ENCODE results near the gene NRG2.
A peak's percentile ranks its signal among the peaks of the same experiment; 100 is the strongest.

NRG2 gene

DNA sequence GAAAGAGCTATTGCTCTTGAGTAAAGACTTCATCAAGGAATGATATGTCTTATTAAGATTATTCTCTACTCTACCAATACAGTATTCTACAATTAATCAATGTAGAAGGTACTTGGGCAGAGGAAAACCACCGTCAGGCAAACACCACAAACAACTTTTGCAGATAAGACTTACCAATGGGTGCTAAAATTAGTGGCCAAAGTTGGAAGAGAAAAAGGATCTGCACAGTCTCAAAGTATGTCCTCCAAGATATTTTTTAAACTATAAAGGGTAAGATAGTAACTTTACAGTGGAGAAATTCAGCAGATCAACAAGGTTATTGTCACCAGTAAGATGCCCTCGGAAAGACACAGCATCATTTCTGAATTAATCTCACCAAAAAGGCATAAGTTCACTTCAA lies 38.9 kb downstream of the NRG2 start:
- DNase-seq (ENCODE audit: insufficient read length) (no peak), FAIRE-seq (peak; percentile 44)
- TF ChIP-seq POLR2AphosphoS5 (IDR thresholded peaks at IDR 0.05; ENCODE audit: low read depth, low read length) (no peak), TAF1 (IDR thresholded peaks at IDR 0.05; ENCODE audit: borderline replicate concordance, low read depth, low read length) (no peak), POLR2A (IDR thresholded peaks at IDR 0.05; ENCODE audit: low read depth, low read length) (no peak)

DNA sequence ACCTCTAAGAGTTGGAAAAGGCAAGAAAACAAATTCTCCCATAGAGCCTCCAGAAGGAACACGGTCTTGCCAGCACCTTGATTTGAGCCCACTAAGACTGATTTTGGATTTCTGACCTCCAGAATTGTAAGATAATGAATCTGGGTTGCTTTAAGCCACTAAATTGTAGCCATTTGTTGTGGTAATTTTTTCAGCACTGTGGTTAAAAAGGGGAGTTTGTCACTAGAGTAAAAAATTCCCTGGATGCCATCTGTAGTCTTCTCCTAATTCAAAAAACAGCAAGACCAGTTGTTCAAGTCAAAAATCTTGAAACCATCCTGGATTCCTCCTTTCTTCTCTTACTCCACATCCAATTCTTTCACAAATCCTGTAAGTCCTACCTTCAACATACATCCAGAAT lies 39.6 kb downstream of the NRG2 start:
- DNase-seq (ENCODE audit: insufficient read length), result no peak
- peak; percentile 66 for FAIRE-seq
- TF ChIP-seq POLR2AphosphoS5 (IDR thresholded peaks at IDR 0.05; ENCODE audit: low read depth, low read length), result no peak
- TF ChIP-seq TAF1 (IDR thresholded peaks at IDR 0.05; ENCODE audit: borderline replicate concordance, low read depth, low read length), result no peak
- no peak for TF ChIP-seq POLR2A (IDR thresholded peaks at IDR 0.05; ENCODE audit: low read depth, low read length)

DNA sequence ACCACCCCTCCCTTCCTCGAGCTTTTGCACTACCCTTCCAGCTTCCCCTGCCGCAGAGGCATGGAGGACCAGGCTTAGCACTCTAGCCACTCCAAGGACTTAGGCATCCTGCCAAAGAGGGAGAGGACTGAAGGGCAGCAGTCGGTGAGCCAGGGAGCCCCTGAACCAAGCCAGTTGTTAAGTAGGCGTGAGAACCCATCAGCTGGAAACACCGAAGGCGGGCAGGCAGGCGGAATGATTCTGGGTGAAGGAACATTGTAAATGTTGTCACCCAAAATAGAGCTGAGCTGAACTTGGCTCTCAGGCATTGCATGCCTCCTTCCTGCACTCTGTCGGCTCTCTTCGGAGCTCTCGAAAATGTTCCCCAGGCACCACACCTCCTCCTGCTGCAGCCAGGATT lies 42.8 kb downstream of the NRG2 start:
- DNase-seq (ENCODE audit: insufficient read length) (no peak), FAIRE-seq (no peak)

DNA sequence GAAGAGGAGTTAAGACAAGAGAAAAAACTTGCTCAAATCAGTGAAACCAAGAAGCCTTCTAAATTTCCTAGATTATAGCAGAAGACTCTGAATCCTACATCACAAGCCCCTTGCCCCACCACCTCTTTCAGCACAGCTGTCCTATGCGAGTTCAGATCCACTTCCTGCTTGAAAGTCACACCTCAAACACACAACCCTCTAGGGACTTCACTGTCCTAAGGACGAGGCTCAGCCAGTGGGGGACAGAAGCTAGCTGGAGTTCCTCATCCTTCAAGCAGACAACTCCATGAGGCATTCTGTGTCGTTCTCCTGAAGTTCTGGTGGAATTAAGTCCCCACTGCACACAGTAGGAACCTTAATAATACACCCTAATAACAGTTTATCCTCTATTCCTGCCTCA lies 44.3 kb downstream of the NRG2 start:
- TF ChIP-seq POLR2A (IDR thresholded peaks at IDR 0.05; ENCODE audit: low read depth, low read length), result no peak
- TF ChIP-seq POLR2AphosphoS5 (IDR thresholded peaks at IDR 0.05; ENCODE audit: low read depth, low read length), result no peak
- DNase-seq (ENCODE audit: insufficient read length) (no peak), FAIRE-seq (no peak)

More for the DNA sequence above, 42.8 kb downstream of the NRG2 start:
- TF ChIP-seq POLR2A (IDR thresholded peaks at IDR 0.05; ENCODE audit: low read depth, low read length) (no peak), TAF1 (IDR thresholded peaks at IDR 0.05; ENCODE audit: borderline replicate concordance, low read depth, low read length) (no peak), POLR2AphosphoS5 (IDR thresholded peaks at IDR 0.05; ENCODE audit: low read depth, low read length) (no peak)

DNA sequence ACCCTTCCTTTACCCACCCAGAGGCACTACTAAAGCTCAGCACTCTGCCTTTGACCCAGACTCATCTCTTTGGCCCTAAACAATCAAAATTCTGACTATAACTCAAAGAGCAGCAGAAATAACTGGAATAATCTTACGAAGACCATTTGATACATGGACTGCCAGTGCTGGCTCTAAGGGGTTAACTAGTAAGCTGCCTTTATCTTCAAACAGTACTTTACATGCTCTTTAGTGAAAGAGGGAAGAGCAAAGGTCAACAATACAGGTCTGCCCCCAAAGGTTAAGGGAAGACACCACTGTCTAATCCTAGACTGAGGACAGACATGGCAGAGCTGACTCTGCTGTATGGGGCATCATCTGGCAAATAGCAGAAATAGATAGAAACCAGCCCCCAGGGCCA lies 45.8 kb downstream of the NRG2 start:
- DNase-seq (ENCODE audit: insufficient read length), result no peak
- FAIRE-seq, result no peak
- TF ChIP-seq POLR2A (IDR thresholded peaks at IDR 0.05; ENCODE audit: low read depth, low read length), result no peak
- TF ChIP-seq TAF1 (IDR thresholded peaks at IDR 0.05; ENCODE audit: borderline replicate concordance, low read depth, low read length), result no peak
- no peak for TF ChIP-seq POLR2AphosphoS5 (IDR thresholded peaks at IDR 0.05; ENCODE audit: low read depth, low read length)

DNA sequence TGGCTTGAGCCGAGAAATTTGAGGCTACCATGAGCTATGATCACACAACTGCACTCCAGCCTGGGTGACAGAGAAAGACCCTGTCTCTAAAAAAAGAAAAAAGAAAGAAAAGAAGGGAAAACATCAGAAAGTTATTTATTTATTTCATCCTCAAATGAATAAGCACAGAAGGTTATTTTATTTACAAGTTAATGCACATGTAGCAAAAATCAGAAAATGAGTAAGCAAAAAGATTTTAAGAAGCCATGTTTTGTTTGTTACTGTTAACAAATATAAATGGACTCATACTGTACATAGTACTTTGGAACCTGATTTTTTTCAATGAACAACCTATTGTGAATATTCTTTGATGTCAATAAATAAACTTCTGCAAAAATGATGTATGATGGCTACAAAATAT lies 47.2 kb downstream of the NRG2 start:
- no peak for DNase-seq (ENCODE audit: insufficient read length)
- FAIRE-seq, result no peak
- TF ChIP-seq POLR2AphosphoS5 (IDR thresholded peaks at IDR 0.05; ENCODE audit: low read depth, low read length) (no peak), TAF1 (IDR thresholded peaks at IDR 0.05; ENCODE audit: borderline replicate concordance, low read depth, low read length) (no peak), POLR2A (IDR thresholded peaks at IDR 0.05; ENCODE audit: low read depth, low read length) (no peak)

DNA sequence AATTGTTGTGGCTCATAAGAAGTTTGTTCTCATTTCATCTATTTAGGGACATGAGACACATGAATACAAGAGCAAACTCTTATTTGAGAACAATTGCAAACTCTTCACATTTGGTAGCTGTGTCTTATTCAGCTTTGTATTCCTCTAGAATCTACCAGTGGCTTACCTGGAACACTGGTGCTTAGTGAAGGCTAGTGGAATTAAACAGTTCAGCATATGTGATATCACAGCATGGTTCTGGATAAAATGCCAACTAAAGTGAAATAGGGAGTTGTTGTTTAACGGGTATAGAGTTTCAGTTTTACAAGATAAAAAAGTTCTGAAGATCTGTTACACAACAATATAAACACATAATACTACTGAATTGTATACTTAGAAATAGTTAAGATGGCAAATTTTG lies 48.9 kb downstream of the NRG2 start:
- DNase-seq (ENCODE audit: insufficient read length), result no peak
- FAIRE-seq, result no peak
- TF ChIP-seq POLR2AphosphoS5 (IDR thresholded peaks at IDR 0.05; ENCODE audit: low read depth, low read length) (no peak), TAF1 (IDR thresholded peaks at IDR 0.05; ENCODE audit: borderline replicate concordance, low read depth, low read length) (no peak), POLR2A (IDR thresholded peaks at IDR 0.05; ENCODE audit: low read depth, low read length) (no peak)

DNA sequence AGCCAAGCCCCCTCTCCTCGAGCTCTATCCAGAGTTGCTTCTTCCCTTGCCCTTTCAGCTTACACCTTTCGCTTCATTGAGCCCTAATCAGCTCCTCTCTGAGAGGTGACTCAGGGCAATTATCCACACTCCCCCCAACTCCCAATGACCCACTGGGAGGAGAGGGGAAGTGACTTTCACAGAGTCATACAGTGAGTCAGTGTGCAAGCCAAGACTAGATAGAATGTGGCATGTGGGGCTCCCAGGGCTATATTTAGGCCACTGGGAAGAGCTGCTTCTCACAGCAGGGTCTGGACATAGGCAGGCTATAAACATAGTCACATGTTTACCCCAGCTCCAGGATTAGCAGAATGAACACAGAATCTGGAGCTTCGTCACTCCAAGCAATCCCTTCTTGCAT lies 57.4 kb downstream of the NRG2 start:
- DNase-seq (ENCODE audit: insufficient read length) (no peak), FAIRE-seq (no peak)
- no peak for TF ChIP-seq POLR2AphosphoS5 (IDR thresholded peaks at IDR 0.05; ENCODE audit: low read depth, low read length)
- no peak for TF ChIP-seq POLR2A (IDR thresholded peaks at IDR 0.05; ENCODE audit: low read depth, low read length)
- TF ChIP-seq TAF1 (IDR thresholded peaks at IDR 0.05; ENCODE audit: borderline replicate concordance, low read depth, low read length), result no peak

DNA sequence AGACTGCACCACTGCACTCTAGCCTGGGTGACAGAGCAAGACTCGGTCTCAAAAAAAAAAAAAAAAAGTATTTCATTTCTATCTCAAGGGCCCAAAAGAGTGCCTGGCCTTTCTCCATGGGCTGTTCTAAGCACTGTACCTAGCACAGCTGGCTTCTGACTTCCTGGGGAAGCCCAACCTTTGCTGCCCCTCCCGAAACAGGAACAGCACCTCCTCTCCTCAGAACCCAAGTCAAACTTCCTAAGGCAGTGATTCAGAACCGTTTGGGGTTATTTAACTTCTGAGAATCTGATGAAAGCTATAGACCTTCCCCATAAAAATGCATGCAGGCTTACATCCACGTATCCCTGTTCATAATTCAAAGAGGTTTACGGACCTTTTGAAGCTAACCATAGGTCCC lies 57.8 kb downstream of the NRG2 start:
- no peak for DNase-seq (ENCODE audit: insufficient read length)
- peak; percentile 70 for FAIRE-seq
- no peak for TF ChIP-seq TAF1 (IDR thresholded peaks at IDR 0.05; ENCODE audit: borderline replicate concordance, low read depth, low read length)
- TF ChIP-seq POLR2A (IDR thresholded peaks at IDR 0.05; ENCODE audit: low read depth, low read length), result no peak

DNA sequence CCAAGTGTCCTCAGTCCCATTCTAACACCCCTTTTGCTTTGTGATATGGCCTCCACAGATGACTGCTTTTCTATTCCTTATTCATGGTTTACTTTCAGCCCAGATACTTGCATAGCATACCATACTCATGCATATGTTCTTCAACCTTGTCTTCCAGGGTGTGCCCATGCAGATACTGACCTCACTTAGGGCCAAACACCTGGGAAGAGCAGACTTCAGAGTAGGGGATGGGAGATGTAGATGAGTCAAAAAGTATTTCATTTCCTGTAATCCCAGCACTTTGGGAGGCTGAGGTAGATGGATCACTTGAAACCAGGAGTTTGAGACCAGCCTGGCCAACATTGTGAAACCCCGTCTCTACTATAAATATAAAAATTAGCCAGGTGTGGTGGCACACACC lies 58.3 kb downstream of the NRG2 start:
- no peak for TF ChIP-seq POLR2A (IDR thresholded peaks at IDR 0.05; ENCODE audit: low read depth, low read length)
- DNase-seq (ENCODE audit: insufficient read length) (no peak), FAIRE-seq (no peak)

DNA sequence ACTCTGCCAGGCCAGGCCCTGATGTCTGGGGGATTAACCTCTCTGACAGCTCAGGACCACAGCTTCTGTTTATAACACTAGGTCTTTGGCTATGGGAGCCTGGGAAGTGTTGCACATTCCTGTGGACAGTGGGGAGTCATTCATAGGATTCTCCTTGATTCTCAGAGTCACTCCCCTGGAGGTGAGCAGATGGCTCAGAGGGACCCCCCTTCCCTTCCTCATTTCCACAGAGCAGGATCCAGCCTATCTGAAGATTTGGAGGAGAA lies 60.2 kb downstream of the NRG2 start:
- DNase-seq (ENCODE audit: insufficient read length), result no peak
- no peak for FAIRE-seq
- TF ChIP-seq TAF1 (IDR thresholded peaks at IDR 0.05; ENCODE audit: borderline replicate concordance, low read depth, low read length) (no peak), POLR2A (IDR thresholded peaks at IDR 0.05; ENCODE audit: low read depth, low read length) (no peak), POLR2AphosphoS5 (IDR thresholded peaks at IDR 0.05; ENCODE audit: low read depth, low read length) (no peak)

DNA sequence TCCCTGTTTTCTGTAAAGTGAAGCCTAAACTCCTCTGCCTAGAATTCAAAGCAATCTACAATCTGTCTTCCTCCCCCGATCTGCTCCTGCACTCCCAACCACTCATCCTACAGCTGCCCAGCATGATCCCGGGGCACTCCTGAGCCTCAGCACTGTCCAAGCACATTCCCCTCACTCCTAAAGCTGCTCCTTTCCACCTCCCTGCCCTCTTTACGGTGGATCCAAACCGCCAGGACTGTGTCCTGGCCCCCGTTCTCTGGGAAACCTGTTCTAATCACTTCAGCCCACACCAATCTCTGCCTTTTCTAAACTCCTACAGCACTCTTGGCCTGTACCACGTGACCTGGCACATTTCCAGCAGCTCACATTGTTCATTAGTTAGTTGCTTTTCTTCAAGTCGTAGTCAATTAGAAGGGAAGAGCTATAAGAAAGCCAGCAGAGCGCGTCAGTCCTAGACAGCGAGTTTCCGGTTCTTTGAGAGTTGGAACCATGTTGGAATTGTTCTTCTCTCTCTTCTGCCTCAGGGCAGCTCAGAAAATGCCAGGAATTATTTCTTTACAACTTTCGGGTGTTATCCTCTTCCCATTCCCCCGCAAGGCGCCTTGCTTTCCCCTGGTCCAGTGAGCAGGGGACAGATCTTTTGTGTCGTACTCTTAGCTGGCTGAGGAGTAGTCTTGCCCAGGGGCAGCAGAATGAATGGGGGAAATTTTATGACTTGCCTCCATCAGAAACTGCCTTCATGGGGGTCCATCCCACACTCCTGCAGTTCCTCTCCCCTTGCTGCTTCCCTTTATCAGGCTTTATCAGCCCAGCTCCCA lies 60.7 kb downstream of the NRG2 start:
- FAIRE-seq, result no peak
- no peak for TF ChIP-seq POLR2A (IDR thresholded peaks at IDR 0.05; ENCODE audit: low read depth, low read length)
- no peak for TF ChIP-seq TAF1 (IDR thresholded peaks at IDR 0.05; ENCODE audit: borderline replicate concordance, low read depth, low read length)
- no peak for TF ChIP-seq POLR2AphosphoS5 (IDR thresholded peaks at IDR 0.05; ENCODE audit: low read depth, low read length)
- DNase-seq (ENCODE audit: insufficient read length), result no peak

DNA sequence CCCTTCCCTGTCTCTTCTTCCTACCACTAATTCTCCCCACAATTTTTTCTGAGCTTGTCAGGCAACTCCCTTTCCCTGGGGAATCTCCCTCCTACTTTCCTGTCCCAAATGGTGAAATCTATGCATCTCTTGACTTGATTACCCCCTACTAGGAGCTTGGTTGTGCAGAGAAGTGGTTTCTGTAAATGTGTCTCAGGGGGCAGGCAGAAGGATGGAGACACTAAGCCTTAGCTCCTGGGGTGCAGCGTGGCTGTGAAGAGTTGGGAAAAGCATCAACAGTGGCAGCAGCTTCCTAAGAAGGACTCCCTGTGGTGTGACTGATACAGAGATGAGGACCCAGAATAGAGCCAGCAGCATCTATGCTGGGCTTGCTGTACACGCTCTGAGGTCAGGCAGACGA lies 62.3 kb downstream of the NRG2 start:
- TF ChIP-seq TAF1 (IDR thresholded peaks at IDR 0.05; ENCODE audit: borderline replicate concordance, low read depth, low read length) (no peak), POLR2AphosphoS5 (IDR thresholded peaks at IDR 0.05; ENCODE audit: low read depth, low read length) (no peak), POLR2A (IDR thresholded peaks at IDR 0.05; ENCODE audit: low read depth, low read length) (no peak)
- FAIRE-seq (no peak), DNase-seq (ENCODE audit: insufficient read length) (no peak)
